Osteoblast (primary cell): Measurements from ENCODE around the gene CAV1. TPM values are rescaled to one million over a fixed set of nuclear protein-coding genes. Genes with fewer than 3 reads are reported as not detected.

Source experiments
- DNase-seq: peaks from one replicate; pipeline ENCODE4 v3.0.0; 2011; ENCODE audit warnings: low spot score, mixed read lengths; ENCODE audit not compliant: insufficient read length; ENCODE audit errors: missing footprints
- H2AFZ ChIP-seq: 2 replicates; pipeline ENCODE4 v1.6.0; 2011; ENCODE audit warnings: mild to moderate bottlenecking, low read length
- H3K27ac ChIP-seq: 2 replicates; pipeline ENCODE4 v1.5.1; 2011; ENCODE audit warnings: mild to moderate bottlenecking, low read depth, low read length, moderate library complexity
- H3K27me3 ChIP-seq: 2 replicates; pipeline ENCODE4 v1.6.0; 2012; ENCODE audit warnings: mild to moderate bottlenecking, control low read depth, inconsistent platforms, low read length, moderate library complexity; ENCODE audit not compliant: insufficient read depth
- H3K36me3 ChIP-seq: 2 replicates; pipeline ENCODE4 v1.5.1; 2011; ENCODE audit warnings: mild to moderate bottlenecking, low read length, control low read depth, moderate library complexity; ENCODE audit not compliant: insufficient read depth
- H3K4me1 ChIP-seq: 2 replicates; pipeline ENCODE4 v1.5.1; 2011; ENCODE audit warnings: mild to moderate bottlenecking, low read length, control low read depth, moderate library complexity; ENCODE audit not compliant: insufficient read depth
- H3K4me2 ChIP-seq: 2 replicates; pipeline ENCODE4 v1.6.0; 2011; ENCODE audit warnings: mild to moderate bottlenecking, low read length; ENCODE audit not compliant: insufficient read depth
- H3K4me3 ChIP-seq: fragments of 200-600 bp; sonication (generic); 3 replicates; pipeline ENCODE4 v1.5.1; 2012; ENCODE audit warnings: mild to moderate bottlenecking, low read length, inconsistent platforms; ENCODE audit not compliant: insufficient read depth
- H3K79me2 ChIP-seq: 2 replicates; pipeline ENCODE4 v1.6.0; 2012; ENCODE audit warnings: mild to moderate bottlenecking, low read length, control low read depth, inconsistent platforms; ENCODE audit not compliant: insufficient read depth
- H3K9me3 ChIP-seq: 2 replicates; pipeline ENCODE4 v1.5.1; 2011; ENCODE audit warnings: low read depth, low read length, control low read depth
- H4K20me1 ChIP-seq: 2 replicates; pipeline ENCODE4 v1.6.0; 2012; ENCODE audit warnings: mild to moderate bottlenecking, low read length, control low read depth; ENCODE audit not compliant: insufficient read depth
- total RNA-seq: library from RNA; depleted of rRNA; stranded (reverse); fragments of >200 nt; gene quantifications from 2 replicates; pipeline ENCODE4 v1.2.3, GENCODE V29; 2012
- TF ChIP-seq, protein P1 (sequence below): IDR thresholded peaks from 2 replicates; pipeline ENCODE4 v1.5.1; 2011; ENCODE audit warnings: mild to moderate bottlenecking, low read depth, low read length, moderate library complexity; ENCODE audit errors: extremely low read depth

The CAV1 gene
- total RNA-seq, 1 donor, result 337 TPM

DNA sequence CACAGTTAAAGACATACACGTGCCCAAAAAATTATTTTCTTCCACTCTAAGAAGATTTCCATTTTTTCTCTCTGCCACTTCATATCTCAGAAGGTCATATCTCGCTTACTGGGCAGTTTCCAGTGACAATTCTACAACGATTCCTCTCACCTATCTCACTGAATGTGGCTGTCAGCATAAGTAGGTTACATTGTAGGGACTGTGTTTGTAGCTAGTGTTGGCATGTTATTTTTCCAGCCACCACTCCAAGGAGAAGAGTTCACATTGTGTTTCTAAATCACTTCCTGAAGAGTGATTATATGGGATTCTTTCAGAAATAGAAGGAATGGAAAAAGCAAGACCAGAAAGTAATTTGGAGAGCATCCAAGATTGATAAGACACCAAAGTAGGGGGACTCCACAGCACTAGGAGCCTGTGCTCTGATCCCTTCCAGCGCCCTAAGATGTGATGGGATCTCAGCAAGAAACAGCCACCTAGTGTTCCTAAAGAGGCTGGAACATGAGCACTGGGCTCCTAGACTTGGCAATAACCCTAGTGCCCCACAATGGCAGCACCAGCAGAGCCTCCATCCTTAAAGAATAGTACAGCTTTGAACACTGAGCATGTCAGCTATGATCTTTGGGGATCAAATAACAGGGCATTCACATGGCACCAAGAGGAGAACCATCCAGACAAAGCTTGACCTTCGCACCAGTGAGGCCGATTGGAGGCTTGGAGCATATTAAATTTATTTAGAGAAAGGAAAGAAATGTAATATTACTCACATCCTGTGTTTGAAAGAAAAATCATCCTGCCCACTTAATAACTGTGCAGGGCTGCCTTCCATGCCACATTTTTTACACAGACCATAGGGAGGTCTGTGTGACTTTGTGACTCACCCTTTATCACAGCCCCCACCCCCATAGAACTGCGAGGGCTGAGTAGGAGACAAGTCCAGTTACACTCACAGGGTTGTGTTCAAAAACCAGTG, 51.8 kb downstream of the CAV1 start:
- H3K36me3 ChIP-seq, result no peaks in the 10 kb centered on the region
- peak overlapping the region; percentile 65 for H2AFZ ChIP-seq
- no peaks in the 10 kb centered on the region for H3K79me2 ChIP-seq
- TF ChIP-seq, protein P1, sequence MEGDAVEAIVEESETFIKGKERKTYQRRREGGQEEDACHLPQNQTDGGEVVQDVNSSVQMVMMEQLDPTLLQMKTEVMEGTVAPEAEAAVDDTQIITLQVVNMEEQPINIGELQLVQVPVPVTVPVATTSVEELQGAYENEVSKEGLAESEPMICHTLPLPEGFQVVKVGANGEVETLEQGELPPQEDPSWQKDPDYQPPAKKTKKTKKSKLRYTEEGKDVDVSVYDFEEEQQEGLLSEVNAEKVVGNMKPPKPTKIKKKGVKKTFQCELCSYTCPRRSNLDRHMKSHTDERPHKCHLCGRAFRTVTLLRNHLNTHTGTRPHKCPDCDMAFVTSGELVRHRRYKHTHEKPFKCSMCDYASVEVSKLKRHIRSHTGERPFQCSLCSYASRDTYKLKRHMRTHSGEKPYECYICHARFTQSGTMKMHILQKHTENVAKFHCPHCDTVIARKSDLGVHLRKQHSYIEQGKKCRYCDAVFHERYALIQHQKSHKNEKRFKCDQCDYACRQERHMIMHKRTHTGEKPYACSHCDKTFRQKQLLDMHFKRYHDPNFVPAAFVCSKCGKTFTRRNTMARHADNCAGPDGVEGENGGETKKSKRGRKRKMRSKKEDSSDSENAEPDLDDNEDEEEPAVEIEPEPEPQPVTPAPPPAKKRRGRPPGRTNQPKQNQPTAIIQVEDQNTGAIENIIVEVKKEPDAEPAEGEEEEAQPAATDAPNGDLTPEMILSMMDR, result no peak
- DNase-seq, result peak; percentile 81
- no peaks in the 10 kb centered on the region for H3K9me3 ChIP-seq
- peak overlapping the region; percentile 40 for H3K4me3 ChIP-seq
- no peaks in the 10 kb centered on the region for H3K27me3 ChIP-seq
- H3K4me2 ChIP-seq, result peak overlapping the region; percentile 76
- H3K4me1 ChIP-seq, result peaks cover 55% of the 10 kb centered on the region
- peak overlapping the region; percentile 97 for H3K27ac ChIP-seq
- H4K20me1 ChIP-seq, result no peaks in the 10 kb centered on the region

DNA sequence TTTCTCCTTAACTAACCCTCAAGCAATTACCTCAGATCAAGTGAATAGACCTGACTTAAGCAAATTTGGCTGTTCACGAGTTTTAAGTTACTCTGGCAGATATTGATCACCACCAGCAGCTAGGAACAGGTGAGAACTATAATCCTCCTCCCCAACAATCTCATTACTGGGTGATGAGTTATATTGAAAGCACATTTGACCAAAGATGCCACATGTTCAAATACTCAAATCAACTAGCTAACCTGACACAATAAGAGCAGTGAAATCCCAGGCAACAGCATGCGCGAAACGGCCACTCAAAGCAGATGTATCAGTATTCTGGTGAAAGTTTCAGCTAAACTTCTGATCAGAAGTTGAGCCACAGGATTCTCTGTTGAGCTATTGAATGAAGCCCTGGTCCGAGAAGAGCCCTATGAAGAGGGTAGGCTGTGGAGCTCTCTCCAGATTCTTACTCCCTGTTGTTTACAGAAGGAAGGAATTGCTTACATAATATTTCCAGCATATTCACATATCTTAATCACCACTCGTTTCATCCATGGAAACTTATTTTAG, 52.6 kb downstream of the CAV1 start:
- no peaks in the 10 kb centered on the region for H4K20me1 ChIP-seq
- TF ChIP-seq, protein P1, result no peak
- no peaks in the 10 kb centered on the region for H3K9me3 ChIP-seq
- no peak for DNase-seq
- peak overlapping the region; percentile 76 for H3K4me2 ChIP-seq
- peak overlapping the region; percentile 54 for H2AFZ ChIP-seq
- H3K36me3 ChIP-seq, result no peaks in the 10 kb centered on the region
- peak overlapping the region; percentile 40 for H3K4me3 ChIP-seq
- H3K27ac ChIP-seq, result peak overlapping the region; percentile 97
- H3K4me1 ChIP-seq, result peaks cover 57% of the 10 kb centered on the region
- no peaks in the 10 kb centered on the region for H3K79me2 ChIP-seq
- no peaks in the 10 kb centered on the region for H3K27me3 ChIP-seq

DNA sequence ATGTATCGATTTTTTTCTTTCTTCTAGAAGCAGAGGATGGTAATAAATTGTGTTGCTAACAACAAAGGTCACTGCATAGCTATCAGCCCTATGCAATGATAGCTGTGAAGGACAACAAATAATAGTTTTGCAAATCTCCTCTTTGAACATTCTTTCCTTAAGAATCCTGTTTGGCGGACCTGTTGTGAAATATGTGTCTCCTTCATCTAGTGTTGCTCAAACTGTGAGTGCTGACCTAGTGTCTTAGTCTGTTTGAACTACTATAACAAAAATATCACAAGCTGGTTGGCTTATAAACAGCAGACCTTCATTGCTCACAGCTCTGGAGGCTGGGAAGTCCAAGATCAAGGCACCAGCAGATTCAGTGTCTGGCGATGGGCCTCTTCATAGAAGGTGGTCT, 53.7 kb downstream of the CAV1 start:
- H3K4me1 ChIP-seq, result peaks cover 63% of the 10 kb centered on the region

More for the DNA sequence above, 53.7 kb downstream of the CAV1 start:
- Histone ChIP-seq H2AFZ (no peak overlapping the region), H3K4me3 (no peak overlapping the region), H3K27ac (peak overlapping the region; percentile 97), H3K9me3 (no peaks in the 10 kb centered on the region), H3K36me3 (no peaks in the 10 kb centered on the region), H3K79me2 (no peaks in the 10 kb centered on the region), H3K4me2 (no peak overlapping the region), H4K20me1 (no peaks in the 10 kb centered on the region), H3K27me3 (no peaks in the 10 kb centered on the region)
- TF ChIP-seq, protein P1, result no peak
- no peak for DNase-seq
